Measurements from ENCODE around the gene DEFB121.
"Not testable (repeated sequence)": the region's sequence is repeated elsewhere in the genome, so short reads cannot be mapped to it uniquely, and the experiment has no call there.

Gene DEFB121, protein sequence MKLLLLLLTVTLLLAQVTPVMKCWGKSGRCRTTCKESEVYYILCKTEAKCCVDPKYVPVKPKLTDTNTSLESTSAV

DNA sequence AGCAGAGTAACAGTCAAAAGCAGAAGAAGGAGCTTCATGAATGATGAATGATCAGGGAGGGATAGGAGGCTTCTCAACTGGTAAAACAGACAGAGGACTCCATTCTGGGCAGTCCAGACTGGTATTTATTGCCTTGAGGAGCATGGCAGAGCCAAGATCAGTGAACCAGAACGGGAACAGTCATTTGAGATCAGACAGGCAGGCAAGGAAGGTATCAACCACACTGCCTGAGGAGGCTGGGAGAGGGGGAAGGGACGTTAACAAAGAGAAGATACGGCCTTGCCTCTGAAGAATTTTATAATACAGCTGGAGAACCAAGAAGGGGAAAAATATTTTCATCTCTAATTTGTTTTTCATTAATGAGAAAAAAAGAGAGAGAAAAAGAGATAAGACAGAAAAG lies at the start of gene DEFB121:
Gene DEFB121 (minus strand): TSS at position 101 of the 400 bp plus-strand sequence. CDS start 63 bp downstream, at position 38.
- DNase-seq, result no peak

DNA sequence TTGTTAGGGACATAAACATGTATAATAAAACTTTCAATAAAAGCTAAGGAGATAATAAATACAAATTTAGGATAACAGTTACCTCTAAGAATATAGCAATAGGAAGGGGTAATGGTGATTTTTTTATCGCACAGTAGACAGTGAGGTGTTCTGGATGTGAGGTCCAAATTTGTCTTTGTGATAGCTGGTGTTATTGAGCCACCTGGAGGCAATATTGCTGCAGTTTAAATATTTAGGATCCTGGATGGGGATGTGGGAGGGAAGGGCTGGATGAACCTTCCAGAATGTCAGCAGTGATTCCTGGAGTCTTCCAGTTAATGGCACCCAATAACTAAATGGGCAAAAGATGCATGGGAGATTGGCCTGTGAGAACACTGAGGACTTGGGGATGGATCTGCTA lies 48.3 kb upstream of the DEFB121 start:
- DNase-seq, result no peak

DNA sequence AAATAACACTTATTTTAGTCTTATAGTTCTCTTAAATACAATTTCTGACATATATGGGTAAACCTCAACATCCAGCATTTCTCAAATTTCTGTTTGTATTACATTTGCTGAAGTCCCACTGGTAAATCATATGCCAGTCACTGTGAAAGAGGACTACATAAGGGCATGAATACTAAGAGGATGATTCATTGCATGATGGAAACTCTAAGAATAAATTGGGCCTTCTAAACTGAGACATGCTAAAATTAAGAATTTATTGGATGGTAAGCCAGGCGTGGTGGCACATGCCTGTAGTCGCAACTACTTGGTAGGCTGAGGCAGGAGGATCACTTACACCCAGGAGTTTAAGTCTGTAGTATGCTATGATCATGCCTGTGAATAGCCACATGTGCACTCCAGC lies 46.6 kb upstream of the DEFB121 start:
- DNase-seq, result no peak

DNA sequence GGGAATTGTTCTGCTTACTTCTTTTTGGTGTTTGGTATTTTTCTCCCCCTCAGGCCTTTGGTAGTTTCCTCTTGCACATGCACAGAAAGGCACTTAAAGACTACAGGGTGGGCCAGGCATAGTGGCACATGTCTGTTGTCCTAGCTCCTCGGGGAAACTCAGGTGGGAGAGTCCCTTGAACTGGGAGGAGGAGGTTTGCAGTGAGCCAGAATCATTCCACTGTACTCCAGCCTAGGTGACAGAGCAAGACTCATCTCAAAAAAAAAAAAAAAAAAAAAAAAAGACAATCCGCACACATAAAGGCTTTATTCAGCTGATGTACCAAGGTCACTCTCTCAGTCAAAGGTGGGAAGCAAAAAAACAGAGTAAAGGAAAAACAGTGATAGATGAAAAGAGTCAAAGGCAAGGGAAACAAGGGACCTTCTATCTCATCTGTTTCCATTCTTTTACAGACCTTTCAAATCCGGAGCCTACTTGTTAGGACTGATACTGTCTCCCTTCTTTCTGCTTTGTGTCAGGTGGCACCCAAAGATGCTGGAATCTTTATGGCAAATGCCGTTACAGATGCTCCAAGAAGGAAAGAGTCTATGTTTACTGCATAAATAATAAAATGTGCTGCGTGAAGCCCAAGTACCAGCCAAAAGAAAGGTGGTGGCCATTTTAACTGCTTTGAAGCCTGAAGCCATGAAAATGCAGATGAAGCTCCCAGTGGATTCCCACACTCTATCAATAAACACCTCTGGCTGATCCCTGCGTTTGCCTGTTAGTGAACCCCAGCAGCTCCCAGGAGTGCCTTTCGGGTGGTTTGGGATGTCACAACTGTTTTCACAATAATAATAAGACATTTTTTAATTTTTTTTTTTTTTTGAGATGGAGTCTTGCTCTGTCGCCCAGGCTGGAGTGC lies 43.7 kb upstream of the DEFB121 start:
- DNase-seq, result no peak

DNA sequence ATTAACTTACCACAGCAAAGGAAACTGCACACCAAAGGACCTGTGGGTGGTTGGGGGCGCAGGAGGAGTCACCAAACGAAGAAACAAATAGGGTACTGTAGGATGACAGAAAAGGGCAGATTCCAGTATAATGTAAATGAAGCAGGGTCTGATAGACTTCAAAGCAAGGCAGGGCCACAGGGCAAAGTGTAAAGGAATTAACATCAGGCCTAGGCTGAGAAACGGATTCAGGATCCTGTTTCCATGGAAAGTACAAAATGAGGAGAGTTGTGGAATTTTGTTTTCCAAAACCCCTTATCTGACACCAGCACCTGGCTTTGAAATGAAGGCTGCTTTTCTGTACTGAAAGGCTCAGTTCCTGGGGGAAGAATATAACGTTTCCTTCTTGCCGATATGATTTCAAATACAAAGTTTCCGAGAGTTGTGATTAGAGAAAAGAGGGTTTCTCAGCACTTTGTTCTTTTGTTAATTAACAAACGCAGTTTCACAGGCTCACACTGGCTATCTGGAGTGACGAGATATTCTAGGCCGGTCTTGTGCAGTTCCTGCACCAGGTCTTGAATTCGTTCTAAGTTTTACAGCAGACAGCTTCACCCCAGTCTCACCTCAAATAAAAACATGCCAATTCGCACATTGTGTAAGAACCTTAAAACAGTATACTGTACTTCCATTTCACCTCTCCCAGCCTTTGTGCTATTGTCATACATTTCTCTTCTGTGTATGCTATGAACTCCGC lies 40.2 kb upstream of the DEFB121 start:
- DNase-seq, result no peak

DNA sequence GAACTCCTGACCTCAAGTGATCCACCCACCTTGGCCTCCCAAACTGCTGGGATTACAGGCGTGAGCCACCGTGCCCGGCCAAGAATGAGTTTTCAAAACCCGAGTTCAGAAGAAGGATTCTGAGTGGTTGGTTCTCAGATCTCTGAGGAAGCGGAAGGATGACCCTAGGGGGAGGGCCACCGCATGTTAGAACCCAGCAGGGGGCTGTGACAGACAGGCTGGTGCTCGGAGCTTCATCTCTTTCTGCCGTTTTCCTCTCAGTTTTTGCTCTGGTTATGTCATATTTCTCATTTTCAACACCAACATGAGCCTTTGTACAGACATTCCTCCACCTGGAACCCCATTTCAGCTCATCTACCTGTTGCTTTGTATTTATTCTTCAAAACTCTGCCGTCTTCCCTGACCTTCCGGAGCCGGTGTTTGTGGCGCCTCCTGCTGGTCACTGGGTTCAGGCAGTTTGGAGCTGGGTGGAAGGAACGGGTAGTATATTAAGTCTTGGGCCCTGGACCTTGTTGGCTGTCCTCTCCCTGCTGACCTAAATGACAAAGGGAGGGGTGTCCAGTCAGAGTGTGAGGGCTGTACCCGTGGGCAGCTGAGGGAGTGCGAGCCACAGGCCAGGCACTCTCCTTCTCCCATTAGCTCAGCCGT lies 34.1 kb upstream of the DEFB121 start, which contains the start of gene DEFB123:
Gene DEFB123 (plus strand): TSS at position 621 of the 648 bp plus-strand sequence. CDS start 67 bp downstream, outside the sequence.
- DNase-seq, result no peak

DNA sequence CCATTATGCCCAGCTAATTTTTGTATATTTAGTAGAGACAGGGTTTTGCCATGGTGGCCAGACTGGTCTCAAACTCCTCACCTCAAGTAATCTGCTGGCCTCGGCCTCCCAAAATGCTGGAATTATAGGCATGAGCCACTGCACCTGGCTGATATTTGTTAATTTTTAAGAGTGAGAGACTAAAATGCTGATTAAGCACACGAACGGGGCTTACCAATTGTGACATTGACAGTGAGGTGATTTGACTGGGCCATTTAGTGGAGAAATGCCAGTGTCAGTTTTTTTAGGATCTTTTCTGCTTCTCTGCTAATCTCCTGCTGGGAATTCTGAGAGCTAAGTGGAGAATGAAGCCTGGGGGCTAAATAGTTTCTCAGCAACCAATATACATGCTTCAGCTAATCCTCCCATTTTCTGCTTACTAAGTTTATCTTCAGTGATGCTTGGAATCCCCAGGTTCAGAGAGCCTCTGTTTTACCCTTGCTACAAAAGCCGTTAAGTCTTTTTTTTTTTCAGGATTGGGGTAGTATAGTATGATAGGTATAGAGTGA lies 24.6 kb upstream of the DEFB121 start:
- DNase-seq, result no peak

DNA sequence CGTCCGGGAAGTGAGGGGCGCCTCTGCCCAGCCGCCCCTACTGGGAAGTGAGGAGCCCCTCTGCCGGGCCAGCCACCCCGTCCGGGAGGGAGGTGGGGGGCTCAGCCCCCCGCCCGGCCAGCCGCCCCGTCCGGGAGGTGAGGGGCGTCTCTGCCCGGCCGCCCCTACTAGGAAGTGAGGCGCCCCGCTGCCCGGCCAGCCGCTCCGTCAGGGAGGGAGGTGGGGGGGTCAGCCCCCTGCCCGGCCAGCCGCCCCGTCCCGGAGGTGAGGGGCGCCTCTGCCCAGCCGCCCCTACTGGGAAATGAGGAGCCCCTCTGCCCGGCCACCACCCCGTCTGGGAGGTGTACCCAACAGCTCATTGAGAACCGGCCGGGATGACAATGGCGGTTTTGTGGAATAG lies 21.6 kb upstream of the DEFB121 start:
- not testable (repeated sequence) for DNase-seq

DNA sequence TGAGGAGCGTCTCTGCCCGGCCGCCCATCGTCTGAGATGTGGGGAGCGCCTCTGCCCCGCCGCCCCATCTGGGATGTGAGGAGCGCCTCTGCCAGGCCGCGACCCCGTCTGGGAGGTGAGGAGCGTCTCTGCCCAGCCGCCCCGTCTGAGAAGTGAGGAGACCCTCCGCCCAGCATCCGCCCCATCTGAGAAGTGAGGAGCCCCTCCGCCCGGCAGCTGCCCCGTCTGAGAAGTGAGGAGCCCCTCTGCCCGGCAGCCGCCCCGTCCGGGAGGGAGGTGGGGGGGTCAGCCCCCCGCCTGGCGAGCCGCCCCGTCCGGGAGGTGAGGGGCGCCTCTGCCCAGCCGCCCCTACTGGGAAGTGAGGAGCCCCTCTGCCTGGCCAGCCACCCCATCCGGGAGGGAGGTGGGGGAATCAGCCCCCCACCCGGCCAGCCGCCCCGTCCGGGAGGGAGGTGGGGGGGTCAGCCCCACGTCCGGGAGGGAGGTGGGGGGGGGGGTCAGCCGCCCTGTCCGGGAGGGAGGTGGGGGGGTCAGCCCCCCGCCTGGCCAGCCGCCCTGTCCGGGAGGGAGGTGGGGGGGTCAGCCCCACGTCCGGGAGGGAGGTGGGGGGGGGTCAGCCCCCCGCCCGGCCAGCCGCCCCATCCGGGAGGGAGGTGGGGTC lies 21.0 kb upstream of the DEFB121 start:
- DNase-seq, result not testable (repeated sequence)

DNA sequence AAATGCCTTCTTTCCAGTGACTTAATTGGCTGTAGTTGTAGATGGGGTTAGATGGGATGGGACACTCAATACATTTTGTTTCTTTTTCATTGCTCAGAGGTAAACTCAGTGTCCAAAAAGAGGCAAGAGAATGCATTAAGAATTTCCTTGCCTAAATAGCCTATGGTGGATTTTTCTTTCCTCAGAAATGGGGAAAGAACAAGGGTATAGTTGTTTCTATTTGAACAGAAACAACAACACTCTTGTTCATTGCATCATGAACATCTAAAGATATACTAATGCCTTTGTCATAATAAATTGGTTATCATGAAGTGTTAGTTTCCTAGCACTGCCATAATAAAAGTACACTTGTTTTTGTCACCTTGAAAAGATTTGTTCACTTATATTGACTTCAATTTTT lies 19.8 kb upstream of the DEFB121 start:
- no peak for DNase-seq

DNA sequence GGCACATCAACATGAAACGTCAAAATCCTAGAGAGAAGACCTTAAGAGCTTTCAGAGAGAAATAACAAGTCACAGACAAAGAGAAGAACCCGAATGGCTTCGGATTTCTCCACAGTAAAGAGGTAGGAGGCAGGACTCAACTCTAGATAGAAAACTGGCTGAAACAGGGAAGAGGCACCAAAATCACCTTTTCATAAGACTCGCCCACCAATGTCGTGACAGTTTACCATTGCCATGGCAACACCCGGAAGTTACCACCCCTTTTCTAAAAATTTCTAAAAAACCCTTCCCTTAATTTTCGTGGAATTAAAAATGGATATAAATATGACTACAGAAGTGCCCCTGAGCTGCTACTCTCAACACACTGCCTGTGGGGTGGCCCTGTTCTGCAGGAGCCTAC lies 12.3 kb upstream of the DEFB121 start:
- DNase-seq, result no peak

DNA sequence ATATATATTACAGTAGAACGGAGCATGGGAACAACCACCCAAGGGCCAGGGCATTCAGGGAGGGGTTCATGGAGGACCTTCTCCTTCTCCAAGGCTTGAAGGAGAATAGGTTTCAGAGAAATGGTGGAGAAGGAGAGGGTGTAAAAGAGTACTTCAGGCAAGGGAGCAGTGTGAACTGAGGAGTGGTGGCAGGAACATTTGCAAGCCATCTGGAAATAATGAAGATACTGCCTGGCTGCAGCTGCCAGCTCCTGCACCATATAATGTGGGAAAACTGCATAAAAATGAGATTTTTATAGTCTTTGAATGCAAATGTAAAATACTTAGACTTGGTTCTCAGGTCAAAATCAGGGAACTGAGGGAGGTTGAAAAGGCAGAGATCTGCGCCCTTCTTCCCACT lies 9.6 kb upstream of the DEFB121 start:
- DNase-seq, result no peak

DNA sequence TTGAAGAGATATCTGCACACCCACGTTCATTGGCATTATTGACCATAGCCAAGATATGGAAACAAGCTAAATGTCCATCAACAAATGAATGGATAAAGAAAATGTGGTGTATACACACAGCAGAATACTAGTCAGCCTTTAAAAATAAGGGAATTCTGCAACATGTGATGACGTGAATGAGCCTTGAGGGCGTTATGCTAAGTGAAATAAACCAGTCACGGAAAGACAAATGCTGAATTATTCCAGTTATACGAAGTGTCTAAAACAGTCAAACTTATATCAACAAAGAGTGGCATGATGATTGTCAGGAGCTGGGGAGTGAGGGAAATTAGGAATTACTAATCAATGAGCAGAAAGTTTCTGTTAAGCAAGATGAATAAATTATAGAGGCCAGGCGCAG lies 8.4 kb upstream of the DEFB121 start:
- DNase-seq, result no peak

DNA sequence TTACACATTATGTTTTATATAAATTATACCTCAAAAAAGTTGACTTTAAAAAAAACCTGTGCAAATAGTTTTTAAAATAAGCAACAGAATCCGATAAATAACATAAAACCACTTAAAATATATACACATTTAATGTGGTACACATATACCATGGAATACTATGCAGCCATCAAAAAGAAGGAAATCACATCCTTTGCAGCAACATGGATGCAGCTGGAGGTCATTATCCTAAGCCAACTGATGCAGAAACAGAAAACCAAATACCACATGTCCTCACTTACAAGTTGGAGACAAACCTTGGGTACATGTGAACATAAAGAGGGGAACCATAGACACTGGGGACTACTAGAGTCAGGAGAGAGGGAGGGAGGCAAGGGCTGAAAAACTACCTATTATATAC lies 4.0 kb upstream of the DEFB121 start:
- no peak for DNase-seq

DNA sequence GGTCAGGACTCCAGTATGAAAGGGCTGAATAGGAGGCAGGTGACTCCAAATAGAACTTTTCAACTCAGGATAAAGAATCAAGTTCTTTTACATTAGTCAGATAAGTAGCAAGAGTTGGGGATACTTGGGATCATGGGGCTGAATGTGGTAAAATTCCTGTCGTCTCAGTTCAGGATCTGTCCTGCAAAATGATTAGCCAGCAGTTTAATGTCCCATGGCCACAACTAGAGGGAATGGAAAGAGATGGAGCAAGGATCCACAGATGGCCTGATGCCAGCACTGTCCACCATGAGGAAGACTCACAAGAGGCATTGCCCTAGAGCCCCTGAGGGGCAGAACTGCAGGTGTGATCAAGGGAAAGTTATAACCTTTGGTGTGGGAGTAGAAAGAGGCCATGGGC lies 2.1 kb downstream of the DEFB121 start:
- no peak for DNase-seq

DNA sequence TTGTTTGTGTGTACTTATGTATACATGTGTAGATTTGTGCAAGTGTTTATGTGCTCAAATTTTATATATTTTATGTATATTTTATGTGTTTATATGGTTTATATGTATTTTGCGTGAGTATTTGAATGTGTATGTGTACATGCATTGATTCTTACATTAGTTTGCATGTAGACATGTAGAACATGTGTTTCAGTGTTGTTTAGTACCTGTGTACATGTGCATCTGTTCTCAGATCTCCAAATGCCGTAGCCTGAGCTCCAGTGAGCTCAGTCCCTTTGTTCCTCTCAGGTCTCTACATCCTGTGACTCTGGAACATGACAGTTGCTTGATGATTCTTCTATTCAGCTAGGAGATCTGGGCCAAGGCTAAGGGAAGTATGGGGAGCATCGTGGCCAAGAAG lies 11.1 kb downstream of the DEFB121 start:
- DNase-seq, result no peak

DNA sequence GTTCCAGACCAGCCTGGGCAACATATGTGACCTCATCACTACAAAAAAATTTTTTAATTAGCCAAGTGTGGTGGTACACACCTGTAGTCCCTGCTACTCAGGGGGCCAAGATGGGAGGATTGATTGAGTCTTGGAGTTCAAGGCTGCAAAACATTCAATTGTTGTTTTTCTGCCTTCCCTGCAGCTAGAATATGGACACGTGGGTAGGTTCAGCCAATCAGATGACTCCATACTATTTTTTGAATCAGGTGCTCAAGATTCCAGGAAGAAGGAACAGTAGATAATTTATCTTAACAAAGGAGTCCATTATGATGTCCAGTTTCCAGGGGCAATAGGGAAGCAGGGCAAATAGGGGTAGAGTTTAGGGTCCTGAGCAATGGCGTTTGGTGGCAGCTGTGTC lies 13.2 kb downstream of the DEFB121 start:
- DNase-seq, result no peak

DNA sequence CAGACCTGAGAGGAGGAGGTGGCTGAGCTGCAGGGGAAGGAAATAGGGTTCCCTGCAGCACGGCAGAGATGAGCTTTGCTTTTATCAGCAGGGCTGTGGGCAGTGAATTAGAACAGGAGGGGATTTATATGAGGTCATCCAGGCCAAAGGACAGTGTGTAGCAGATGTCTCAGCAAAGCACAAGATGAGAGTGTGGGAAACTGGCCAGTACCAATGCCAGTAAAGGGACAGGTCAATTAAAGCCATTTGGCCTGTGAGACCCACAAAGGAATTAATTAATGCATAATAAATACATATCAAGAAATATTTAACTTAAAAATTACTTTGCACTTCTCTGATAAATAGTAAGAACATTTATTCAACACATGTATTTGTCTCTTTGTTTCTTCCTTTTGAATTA lies 15.5 kb downstream of the DEFB121 start, which contains the start of gene DEFB119:
Gene DEFB119 (minus strand): TSS at position 101 of the 400 bp plus-strand sequence. CDS start 107 bp downstream, outside the sequence.
- DNase-seq, result no peak

DNA sequence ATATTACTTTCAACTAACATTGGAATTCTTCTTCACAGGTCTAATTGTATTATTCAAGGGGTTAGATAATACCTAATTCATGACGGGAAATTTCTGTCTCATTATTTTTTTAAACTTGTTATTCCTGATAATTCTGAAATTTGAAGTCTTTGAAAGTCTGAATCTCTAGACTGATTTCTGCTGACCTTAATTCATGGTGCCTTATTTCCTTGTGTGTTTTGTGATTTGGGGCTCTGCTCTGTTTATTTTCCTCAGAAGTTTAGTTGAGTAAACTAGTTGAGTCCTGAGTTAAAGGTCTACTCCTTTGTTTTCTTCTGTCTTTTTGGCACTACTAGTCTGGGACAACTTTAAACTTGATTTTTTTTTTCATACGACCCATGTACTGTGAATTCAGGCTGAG lies 31.7 kb downstream of the DEFB121 start:
- no peak for DNase-seq

DNA sequence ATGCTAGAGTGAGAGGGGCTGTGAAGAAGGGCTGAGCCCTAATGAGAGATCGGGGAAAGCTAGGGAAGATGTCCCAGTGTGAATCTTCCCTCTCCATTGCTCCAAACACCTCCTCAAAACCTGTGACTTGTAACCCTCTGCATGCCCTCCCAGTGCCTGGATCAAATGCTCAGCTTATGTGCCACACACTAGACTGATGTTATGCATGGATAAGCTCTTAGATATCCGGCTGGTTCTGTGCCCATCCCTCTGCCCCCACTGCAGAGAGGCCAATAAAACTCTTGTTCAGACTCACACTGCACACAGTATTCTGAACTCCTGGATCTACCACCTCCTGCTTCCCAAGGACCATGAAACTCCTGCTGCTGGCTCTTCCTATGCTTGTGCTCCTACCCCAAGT lies 37.7 kb downstream of the DEFB121 start, which contains the start of gene DEFB118:
Gene DEFB118 (plus strand): TSS at position 301 of the 400 bp plus-strand sequence. CDS start 50 bp downstream, at position 351.
- no peak for DNase-seq

DNA sequence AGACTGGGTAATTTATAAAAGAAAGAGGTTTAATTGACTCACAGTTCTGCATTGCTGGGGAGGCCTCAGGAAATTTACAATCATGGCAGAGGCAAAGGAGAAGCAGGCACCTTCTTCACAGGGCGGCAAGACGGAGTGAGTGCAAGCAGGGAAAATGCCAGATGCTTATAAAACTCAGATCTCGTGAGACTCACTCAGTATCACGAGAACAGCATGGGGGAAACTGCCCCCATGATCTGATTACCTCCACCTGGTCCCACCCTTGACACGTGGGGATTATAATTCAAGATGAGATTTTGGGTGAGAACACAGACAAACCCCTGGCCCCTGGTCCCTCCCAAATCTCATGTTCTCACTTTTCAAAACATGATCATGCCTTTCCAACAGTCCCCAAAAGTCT lies 41.7 kb downstream of the DEFB121 start:
- not testable (repeated sequence) for DNase-seq

DNA sequence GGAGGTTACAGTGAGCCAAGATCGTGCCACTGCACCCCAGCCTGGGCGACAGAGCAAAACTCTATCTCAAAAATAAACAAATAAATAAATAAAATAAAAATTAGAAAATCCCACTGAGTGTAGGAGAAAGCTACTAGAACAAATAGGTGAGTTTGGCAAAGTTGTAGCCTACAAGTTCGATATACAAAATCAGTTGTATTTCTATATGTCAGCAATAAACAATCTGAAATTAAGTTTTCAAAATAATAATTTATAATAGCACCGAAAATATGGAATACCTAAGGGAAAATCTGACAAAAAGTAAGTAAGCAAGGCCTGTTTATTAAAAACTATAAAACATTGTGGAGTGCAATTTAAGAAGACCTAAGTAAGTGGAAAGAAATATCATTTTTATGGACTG lies 42.7 kb downstream of the DEFB121 start:
- DNase-seq, result no peak
